ENCODE data around the gene ITGA11.

The ITGA11 gene

GRCh38 chr15:68318008-68318835 is 113.7 kb downstream of the ITGA11 start:
- Histone ChIP-seq H3K27ac (ENCODE audit: low read depth, low read length) (no peak overlapping the region), H3K9ac (ENCODE audit: low read depth, low read length) (no peak overlapping the region), H3K4me3 (ENCODE audit: low read length) (no peak overlapping the region), H3K9me3 (ENCODE audit: insufficient read depth, low read depth, low read length) (no peaks in the 10 kb centered on the region), H3K36me3 (ENCODE audit: insufficient read depth, low read length) (no peaks in the 10 kb centered on the region), H3K27me3 (ENCODE audit: insufficient read depth, low read length) (no peaks in the 10 kb centered on the region), H3K4me1 (ENCODE audit: insufficient read depth, low read length) (peaks cover 7% of the 10 kb centered on the region)
- 94% methylated on average over 6 of the region's 6 CpGs for WGBS

- Histone ChIP-seq H3K9me3 (ENCODE audit: insufficient read depth, low read depth, low read length) (no peaks in the 10 kb centered on the region), H3K4me3 (ENCODE audit: low read length) (no peak overlapping the region), H3K36me3 (ENCODE audit: insufficient read depth, low read length) (no peaks in the 10 kb centered on the region), H3K27ac (ENCODE audit: low read depth, low read length) (no peak overlapping the region), H3K4me1 (ENCODE audit: insufficient read depth, low read length) (peaks cover 7% of the 10 kb centered on the region), H3K9ac (ENCODE audit: low read depth, low read length) (no peak overlapping the region), H3K27me3 (ENCODE audit: insufficient read depth, low read length) (no peaks in the 10 kb centered on the region)
- WGBS = 90% methylated on average over 16 of the region's 16 CpGs
These were observed 114.5 kb downstream of the ITGA11 start for GRCh38 chr15:68317281-68318007.

- Histone ChIP-seq H3K27me3 (ENCODE audit: insufficient read depth, low read length) (no peaks in the 10 kb centered on the region), H3K4me3 (ENCODE audit: low read length) (no peak overlapping the region), H3K9me3 (ENCODE audit: insufficient read depth, low read depth, low read length) (no peaks in the 10 kb centered on the region), H3K27ac (ENCODE audit: low read depth, low read length) (peak overlapping the region; percentile 52; the same call in 1 of the 2 replicates), H3K4me1 (ENCODE audit: insufficient read depth, low read length) (peaks cover 7% of the 10 kb centered on the region), H3K9ac (ENCODE audit: low read depth, low read length) (no peak overlapping the region), H3K36me3 (ENCODE audit: insufficient read depth, low read length) (no peaks in the 10 kb centered on the region)
- WGBS = 51% methylated on average over 17 of the region's 17 CpGs
These were observed 115.7 kb downstream of the ITGA11 start for GRCh38 chr15:68316061-68316804.

- Histone ChIP-seq H3K27ac (ENCODE audit: low read depth, low read length) (peak overlapping the region; percentile 52; the same call in 1 of the 2 replicates), H3K9ac (ENCODE audit: low read depth, low read length) (no peak overlapping the region), H3K27me3 (ENCODE audit: insufficient read depth, low read length) (no peaks in the 10 kb centered on the region), H3K4me1 (ENCODE audit: insufficient read depth, low read length) (peaks cover 7% of the 10 kb centered on the region), H3K4me3 (ENCODE audit: low read length) (no peak overlapping the region), H3K9me3 (ENCODE audit: insufficient read depth, low read depth, low read length) (no peaks in the 10 kb centered on the region), H3K36me3 (ENCODE audit: insufficient read depth, low read length) (no peaks in the 10 kb centered on the region)
- 48% methylated on average over 9 of the region's 11 CpGs for WGBS
These were observed 116.4 kb downstream of the ITGA11 start for GRCh38 chr15:68315495-68316031.

GRCh38 chr15:68315035-68315434 is 116.9 kb downstream of the ITGA11 start:
- H3K27me3 ChIP-seq (ENCODE audit: insufficient read depth, low read length) = no peaks in the 10 kb centered on the region
- no peak overlapping the region for H3K27ac ChIP-seq (ENCODE audit: low read depth, low read length)
- no peak overlapping the region for H3K4me3 ChIP-seq (ENCODE audit: low read length)
- 86% methylated on average over 1 of the region's 1 CpG for WGBS
- no peaks in the 10 kb centered on the region for H3K36me3 ChIP-seq (ENCODE audit: insufficient read depth, low read length)
- H3K4me1 ChIP-seq (ENCODE audit: insufficient read depth, low read length) = peaks cover 7% of the 10 kb centered on the region
- no peaks in the 10 kb centered on the region for H3K9me3 ChIP-seq (ENCODE audit: insufficient read depth, low read depth, low read length)
- H3K9ac ChIP-seq (ENCODE audit: low read depth, low read length) = no peak overlapping the region

- H3K4me3 ChIP-seq (ENCODE audit: low read length) = no peak overlapping the region
- H3K9me3 ChIP-seq (ENCODE audit: insufficient read depth, low read depth, low read length) = no peaks in the 10 kb centered on the region
- 89% methylated on average over 11 of the region's 11 CpGs for WGBS
- peaks cover 7% of the 10 kb centered on the region for H3K4me1 ChIP-seq (ENCODE audit: insufficient read depth, low read length)
- H3K27ac ChIP-seq (ENCODE audit: low read depth, low read length) = no peak overlapping the region
- no peaks in the 10 kb centered on the region for H3K36me3 ChIP-seq (ENCODE audit: insufficient read depth, low read length)
- H3K9ac ChIP-seq (ENCODE audit: low read depth, low read length) = no peak overlapping the region
- H3K27me3 ChIP-seq (ENCODE audit: insufficient read depth, low read length) = no peaks in the 10 kb centered on the region
These were observed 117.4 kb downstream of the ITGA11 start for GRCh38 chr15:68314563-68314962.

- H3K4me3 ChIP-seq (ENCODE audit: low read length) = no peak overlapping the region
- no peak overlapping the region for H3K27ac ChIP-seq (ENCODE audit: low read depth, low read length)
- H3K9ac ChIP-seq (ENCODE audit: low read depth, low read length) = no peak overlapping the region
- H3K9me3 ChIP-seq (ENCODE audit: insufficient read depth, low read depth, low read length) = no peaks in the 10 kb centered on the region
- 83% methylated on average over 18 of the region's 18 CpGs for WGBS
- H3K27me3 ChIP-seq (ENCODE audit: insufficient read depth, low read length) = no peaks in the 10 kb centered on the region
- H3K4me1 ChIP-seq (ENCODE audit: insufficient read depth, low read length) = peaks cover 7% of the 10 kb centered on the region
- no peaks in the 10 kb centered on the region for H3K36me3 ChIP-seq (ENCODE audit: insufficient read depth, low read length)
These were observed 118.2 kb downstream of the ITGA11 start for GRCh38 chr15:68313501-68314410.

DNA sequence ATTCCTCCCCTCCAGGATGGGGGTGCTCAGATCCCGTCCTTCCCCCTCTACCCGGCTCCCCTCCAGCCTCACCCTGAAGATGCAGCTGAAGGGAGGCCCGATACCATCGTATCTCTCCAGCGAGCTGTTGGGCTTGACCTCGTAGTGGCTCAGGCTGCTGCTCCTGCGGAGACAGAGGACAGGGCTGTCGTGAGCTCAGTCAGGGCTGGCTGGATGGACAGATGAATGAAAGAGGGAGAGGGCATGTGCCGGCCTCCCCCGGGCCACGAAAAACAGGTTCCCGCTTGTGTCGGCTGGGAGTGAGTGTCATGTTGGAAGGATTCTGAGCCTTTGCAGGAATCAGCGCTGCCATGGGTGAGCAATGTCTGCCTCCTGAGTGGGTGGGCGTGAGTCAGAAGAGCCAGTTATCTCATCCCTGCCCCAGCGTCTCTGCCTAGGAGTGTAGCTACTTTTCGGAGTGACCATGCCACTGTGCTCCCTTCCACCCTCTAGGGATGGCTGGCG is 119.2 kb downstream of the ITGA11 start:
- no peak overlapping the region for H3K4me3 ChIP-seq (ENCODE audit: low read length)
- peaks cover 7% of the 10 kb centered on the region for H3K4me1 ChIP-seq (ENCODE audit: insufficient read depth, low read length)
- H3K27me3 ChIP-seq (ENCODE audit: insufficient read depth, low read length) = no peaks in the 10 kb centered on the region
- H3K9ac ChIP-seq (ENCODE audit: low read depth, low read length) = no peak overlapping the region
- H3K9me3 ChIP-seq (ENCODE audit: insufficient read depth, low read depth, low read length) = no peaks in the 10 kb centered on the region
- H3K36me3 ChIP-seq (ENCODE audit: insufficient read depth, low read length) = no peaks in the 10 kb centered on the region
- WGBS = 85% methylated on average over 18 of the region's 18 CpGs
- no peak overlapping the region for H3K27ac ChIP-seq (ENCODE audit: low read depth, low read length)

DNA sequence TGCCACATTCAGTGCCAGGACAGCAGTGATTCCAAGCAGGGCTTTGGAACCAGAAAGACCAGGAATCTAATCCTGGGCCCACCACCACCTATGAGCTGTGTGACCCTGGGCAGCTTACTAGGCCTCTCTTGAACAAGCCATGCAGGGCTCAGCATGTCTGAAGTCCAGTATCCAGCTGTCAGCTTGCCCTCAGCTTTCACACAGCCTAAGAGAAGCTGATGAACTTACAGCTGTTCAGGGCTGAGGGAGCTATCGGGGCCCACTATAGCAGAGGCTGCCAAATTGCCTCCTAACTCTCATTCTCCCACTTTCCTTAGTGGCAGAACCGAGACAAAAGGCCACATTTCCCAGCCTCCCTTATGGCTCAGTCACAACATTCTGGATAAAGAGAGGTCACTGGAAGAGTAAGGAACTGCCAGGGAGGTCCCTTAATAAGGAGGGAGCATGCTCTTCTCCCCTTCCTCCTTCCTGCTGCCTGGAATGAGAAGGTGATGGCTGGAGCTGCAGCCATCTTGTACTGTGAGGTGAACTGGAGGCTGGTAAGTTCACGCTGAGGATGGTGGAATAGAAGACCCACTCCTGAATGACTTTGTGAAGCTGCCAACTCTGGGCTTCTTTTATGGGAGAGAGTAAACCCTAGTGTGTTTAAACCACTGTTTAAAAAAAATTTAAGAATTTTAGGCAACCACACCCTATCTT is 120.0 kb downstream of the ITGA11 start:
- 97% methylated on average over 3 of the region's 3 CpGs for WGBS
- Histone ChIP-seq H3K9me3 (ENCODE audit: insufficient read depth, low read depth, low read length) (no peaks in the 10 kb centered on the region), H3K4me1 (ENCODE audit: insufficient read depth, low read length) (peaks cover 10% of the 10 kb centered on the region), H3K4me3 (ENCODE audit: low read length) (no peak overlapping the region), H3K9ac (ENCODE audit: low read depth, low read length) (no peak overlapping the region), H3K36me3 (ENCODE audit: insufficient read depth, low read length) (no peaks in the 10 kb centered on the region), H3K27me3 (ENCODE audit: insufficient read depth, low read length) (no peaks in the 10 kb centered on the region), H3K27ac (ENCODE audit: low read depth, low read length) (no peak overlapping the region)

DNA sequence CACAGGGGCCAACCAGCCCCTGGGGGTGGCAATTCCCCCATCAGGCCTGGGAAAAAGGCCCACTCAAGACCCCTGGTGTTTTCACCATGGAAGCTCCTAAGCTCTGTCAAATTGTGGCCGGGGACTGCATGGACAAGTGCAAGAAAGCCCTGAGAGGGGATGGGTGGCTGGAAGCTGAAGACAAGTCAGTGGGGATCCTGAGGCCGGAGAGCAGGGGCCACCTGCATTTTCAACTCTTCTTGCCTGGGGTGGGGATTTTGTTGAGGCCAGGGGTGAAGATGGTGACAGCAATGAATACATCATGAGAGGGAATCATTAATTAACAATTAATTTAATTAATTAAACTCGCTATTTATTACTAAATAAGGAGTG is 120.5 kb downstream of the ITGA11 start:
- H3K4me1 ChIP-seq (ENCODE audit: insufficient read depth, low read length) = peaks cover 13% of the 10 kb centered on the region
- H3K27me3 ChIP-seq (ENCODE audit: insufficient read depth, low read length) = no peaks in the 10 kb centered on the region
- H3K9ac ChIP-seq (ENCODE audit: low read depth, low read length) = no peak overlapping the region; the same call in 1 of the 2 replicates
- 94% methylated on average over 3 of the region's 3 CpGs for WGBS
- H3K36me3 ChIP-seq (ENCODE audit: insufficient read depth, low read length) = no peaks in the 10 kb centered on the region
- H3K9me3 ChIP-seq (ENCODE audit: insufficient read depth, low read depth, low read length) = no peaks in the 10 kb centered on the region
- H3K4me3 ChIP-seq (ENCODE audit: low read length) = no peak overlapping the region
- no peak overlapping the region for H3K27ac ChIP-seq (ENCODE audit: low read depth, low read length)
